Peyer's patch (tissue), 4 donors: ENCODE data around the gene ADM5.

Source experiments
- POLR2A ChIP-seq, 2 donors: fragments of 450-650 bp; IDR thresholded peaks; one replicate each; pipeline ENCODE4 v1.5.1; 2017; ENCODE audit warnings: antibody characterized with exemption in 2 of 2, mild to moderate bottlenecking in 2 of 2, moderate library complexity in 2 of 2
- TF ChIP-seq, protein P1 (sequence below), 6 experiments: fragments of 450-650 bp in 4 of 6; fragments of 200-600 bp in 2 of 6; sonication (generic) in 1 of 6; IDR thresholded peaks; one replicate each; pipeline ENCODE4 v1.5.1; 2017 to 2019; ENCODE audit warnings: antibody characterized with exemption in 6 of 6, mild to moderate bottlenecking in 3 of 6, moderate library complexity in 1 of 6

DNA sequence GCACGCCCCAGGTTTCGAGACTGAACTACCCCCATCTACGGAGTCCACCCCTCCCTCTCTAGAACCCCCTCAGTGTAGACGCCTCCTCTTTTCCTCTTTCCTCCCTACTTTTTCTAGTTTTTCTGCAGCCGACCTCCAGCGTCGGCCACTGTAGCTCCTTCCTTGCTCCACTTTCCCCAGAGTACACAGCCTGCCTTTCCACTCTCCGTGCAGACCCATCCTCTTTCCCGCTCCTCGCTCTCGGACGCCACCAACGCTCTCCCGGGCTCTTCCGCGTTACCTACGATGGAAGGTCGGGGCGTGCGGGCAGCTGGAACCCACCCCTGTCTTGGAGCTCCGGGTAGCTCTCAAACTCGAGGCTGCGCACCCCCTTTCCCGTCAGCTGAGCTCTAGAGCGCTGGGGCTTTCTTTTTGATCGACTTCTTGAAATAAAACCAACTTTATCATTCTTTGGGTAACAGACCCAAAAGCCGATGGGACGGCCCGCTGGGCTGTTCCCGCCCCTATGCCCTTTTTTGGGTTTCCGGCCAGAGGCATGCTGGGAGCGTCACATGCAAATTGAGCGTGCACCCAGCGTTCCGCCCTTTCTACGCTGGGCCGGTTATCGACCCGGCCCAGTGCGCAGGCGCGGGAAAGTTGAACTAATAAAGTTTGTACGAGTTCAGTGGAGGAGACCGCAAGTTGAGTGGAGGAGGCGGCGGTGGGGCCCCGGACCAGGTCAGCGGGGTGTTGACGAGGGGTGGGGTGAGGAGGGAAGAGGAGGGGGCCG, 23.9 kb upstream of the ADM5 start, which contains the start of the genes BCL2L12 and IRF3:
- TF ChIP-seq, protein P1, sequence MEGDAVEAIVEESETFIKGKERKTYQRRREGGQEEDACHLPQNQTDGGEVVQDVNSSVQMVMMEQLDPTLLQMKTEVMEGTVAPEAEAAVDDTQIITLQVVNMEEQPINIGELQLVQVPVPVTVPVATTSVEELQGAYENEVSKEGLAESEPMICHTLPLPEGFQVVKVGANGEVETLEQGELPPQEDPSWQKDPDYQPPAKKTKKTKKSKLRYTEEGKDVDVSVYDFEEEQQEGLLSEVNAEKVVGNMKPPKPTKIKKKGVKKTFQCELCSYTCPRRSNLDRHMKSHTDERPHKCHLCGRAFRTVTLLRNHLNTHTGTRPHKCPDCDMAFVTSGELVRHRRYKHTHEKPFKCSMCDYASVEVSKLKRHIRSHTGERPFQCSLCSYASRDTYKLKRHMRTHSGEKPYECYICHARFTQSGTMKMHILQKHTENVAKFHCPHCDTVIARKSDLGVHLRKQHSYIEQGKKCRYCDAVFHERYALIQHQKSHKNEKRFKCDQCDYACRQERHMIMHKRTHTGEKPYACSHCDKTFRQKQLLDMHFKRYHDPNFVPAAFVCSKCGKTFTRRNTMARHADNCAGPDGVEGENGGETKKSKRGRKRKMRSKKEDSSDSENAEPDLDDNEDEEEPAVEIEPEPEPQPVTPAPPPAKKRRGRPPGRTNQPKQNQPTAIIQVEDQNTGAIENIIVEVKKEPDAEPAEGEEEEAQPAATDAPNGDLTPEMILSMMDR (IDR thresholded peaks at IDR 0.05) = peak in 2 of 6 experiments; percentile 4 to 7
- peak; percentile 61 to 69 for TF ChIP-seq POLR2A (IDR thresholded peaks at IDR 0.05)
